ENCODE data around the gene BPGM. TPM values are rescaled to one million over a fixed set of nuclear protein-coding genes. Genes with fewer than 3 reads are reported as not detected.

BPGM gene
- total RNA-seq, 3 donors from 2014 or later (not counting 1 experiment from before 2014, with no cell fraction given): 30.0 to 39.1 (median 31.4) TPM

GRCh38 chr7:134629445-134629844, 17.2 kb upstream of the BPGM start:
- Histone ChIP-seq H3K4me3 (ENCODE audit: low read length) (no peak overlapping the region), H3K36me3 (ENCODE audit: control insufficient read depth, insufficient read depth, low read length) (no peaks in the 10 kb centered on the region), H3K27me3 (ENCODE audit: control insufficient read depth, insufficient read depth, low read length) (peaks cover 9% of the 10 kb centered on the region), H3K27ac (ENCODE audit: low read length) (no peak overlapping the region), H3K9me3 (ENCODE audit: control insufficient read depth, insufficient read depth, low read length) (no peaks in the 10 kb centered on the region), H3K4me1 (ENCODE audit: control insufficient read depth, insufficient read depth, low read length) (no peaks in the 10 kb centered on the region)
- DNase-seq (no peak), ATAC-seq (no peak)
- H3K36me3 Mint-ChIP-seq: no peaks in the 10 kb centered on the region
- H3K4me3 Mint-ChIP-seq: no peak overlapping the region
- H3K4me1 Mint-ChIP-seq: peaks cover 0 to 5% of the 10 kb centered on the region in 2 donors
- TF ChIP-seq, protein P1, sequence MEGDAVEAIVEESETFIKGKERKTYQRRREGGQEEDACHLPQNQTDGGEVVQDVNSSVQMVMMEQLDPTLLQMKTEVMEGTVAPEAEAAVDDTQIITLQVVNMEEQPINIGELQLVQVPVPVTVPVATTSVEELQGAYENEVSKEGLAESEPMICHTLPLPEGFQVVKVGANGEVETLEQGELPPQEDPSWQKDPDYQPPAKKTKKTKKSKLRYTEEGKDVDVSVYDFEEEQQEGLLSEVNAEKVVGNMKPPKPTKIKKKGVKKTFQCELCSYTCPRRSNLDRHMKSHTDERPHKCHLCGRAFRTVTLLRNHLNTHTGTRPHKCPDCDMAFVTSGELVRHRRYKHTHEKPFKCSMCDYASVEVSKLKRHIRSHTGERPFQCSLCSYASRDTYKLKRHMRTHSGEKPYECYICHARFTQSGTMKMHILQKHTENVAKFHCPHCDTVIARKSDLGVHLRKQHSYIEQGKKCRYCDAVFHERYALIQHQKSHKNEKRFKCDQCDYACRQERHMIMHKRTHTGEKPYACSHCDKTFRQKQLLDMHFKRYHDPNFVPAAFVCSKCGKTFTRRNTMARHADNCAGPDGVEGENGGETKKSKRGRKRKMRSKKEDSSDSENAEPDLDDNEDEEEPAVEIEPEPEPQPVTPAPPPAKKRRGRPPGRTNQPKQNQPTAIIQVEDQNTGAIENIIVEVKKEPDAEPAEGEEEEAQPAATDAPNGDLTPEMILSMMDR (IDR thresholded peaks at IDR 0.05): no peak
- no peaks in the 10 kb centered on the region for H3K9me3 Mint-ChIP-seq
- intact Hi-C loops (cut with micrococcal nuclease): no loop called here
- no peak overlapping the region for H3K27ac Mint-ChIP-seq
- H3K27me3 Mint-ChIP-seq (ENCODE audit: low read depth in 2 of 2): peaks cover 19 to 54% of the 10 kb centered on the region in 2 donors

GRCh38 chr7:134630237-134630636, 16.4 kb upstream of the BPGM start:
- peaks cover 16 to 46% of the 10 kb centered on the region in 2 donors for H3K27me3 Mint-ChIP-seq (ENCODE audit: low read depth in 2 of 2)

GRCh38 chr7:134630893-134631292, 15.8 kb upstream of the BPGM start:
- DNase-seq (no peak), ATAC-seq (no peak)
- Histone ChIP-seq H3K9me3 (ENCODE audit: control insufficient read depth, insufficient read depth, low read length) (no peaks in the 10 kb centered on the region), H3K27me3 (ENCODE audit: control insufficient read depth, insufficient read depth, low read length) (peaks cover 3% of the 10 kb centered on the region), H3K4me1 (ENCODE audit: control insufficient read depth, insufficient read depth, low read length) (no peaks in the 10 kb centered on the region), H3K36me3 (ENCODE audit: control insufficient read depth, insufficient read depth, low read length) (no peaks in the 10 kb centered on the region), H3K4me3 (ENCODE audit: low read length) (no peak overlapping the region), H3K27ac (ENCODE audit: low read length) (no peak overlapping the region)
- intact Hi-C loops (cut with micrococcal nuclease): loop anchor here (5.0 kb wide), 2 partner anchors 36 to 541 kb away; partner anchors contain the start of gene CYREN
- peaks cover 9 to 10% of the 10 kb centered on the region in 2 donors for H3K4me1 Mint-ChIP-seq
- H3K27me3 Mint-ChIP-seq (ENCODE audit: low read depth in 2 of 2): peaks cover 16 to 43% of the 10 kb centered on the region in 2 donors
- H3K36me3 Mint-ChIP-seq: no peaks in the 10 kb centered on the region
- H3K27ac Mint-ChIP-seq: no peak overlapping the region
- no peak overlapping the region for H3K4me3 Mint-ChIP-seq
- TF ChIP-seq, protein P1 (IDR thresholded peaks at IDR 0.05): no peak
- no peaks in the 10 kb centered on the region for H3K9me3 Mint-ChIP-seq

More at GRCh38 chr7:134630237-134630636, 16.4 kb upstream of the BPGM start:
- no peak overlapping the region for H3K4me3 Mint-ChIP-seq
- no peak overlapping the region for H3K4me3 ChIP-seq (ENCODE audit: low read length)
- no peak overlapping the region for H3K27ac ChIP-seq (ENCODE audit: low read length)
- no peaks in the 10 kb centered on the region for H3K36me3 ChIP-seq (ENCODE audit: control insufficient read depth, insufficient read depth, low read length)
- no peaks in the 10 kb centered on the region for H3K9me3 Mint-ChIP-seq
- intact Hi-C loops (cut with micrococcal nuclease): loop anchor here (5.0 kb wide), 2 partner anchors 37 to 542 kb away; partner anchors contain the start of gene CYREN
- peaks cover 6% of the 10 kb centered on the region for H3K27me3 ChIP-seq (ENCODE audit: control insufficient read depth, insufficient read depth, low read length)
- DNase-seq: no peak
- peaks cover 2 to 5% of the 10 kb centered on the region in 2 donors for H3K4me1 Mint-ChIP-seq
- no peak overlapping the region for H3K27ac Mint-ChIP-seq
- WGBS (ENCODE audit: insufficient coverage): no CpG with 5 or more reads among the region's 1 CpG
- H3K9me3 ChIP-seq (ENCODE audit: control insufficient read depth, insufficient read depth, low read length): no peaks in the 10 kb centered on the region
- ATAC-seq: no peak
- H3K4me1 ChIP-seq (ENCODE audit: control insufficient read depth, insufficient read depth, low read length): no peaks in the 10 kb centered on the region
- H3K36me3 Mint-ChIP-seq: no peaks in the 10 kb centered on the region
- TF ChIP-seq, protein P1 (IDR thresholded peaks at IDR 0.05): no peak

DNA sequence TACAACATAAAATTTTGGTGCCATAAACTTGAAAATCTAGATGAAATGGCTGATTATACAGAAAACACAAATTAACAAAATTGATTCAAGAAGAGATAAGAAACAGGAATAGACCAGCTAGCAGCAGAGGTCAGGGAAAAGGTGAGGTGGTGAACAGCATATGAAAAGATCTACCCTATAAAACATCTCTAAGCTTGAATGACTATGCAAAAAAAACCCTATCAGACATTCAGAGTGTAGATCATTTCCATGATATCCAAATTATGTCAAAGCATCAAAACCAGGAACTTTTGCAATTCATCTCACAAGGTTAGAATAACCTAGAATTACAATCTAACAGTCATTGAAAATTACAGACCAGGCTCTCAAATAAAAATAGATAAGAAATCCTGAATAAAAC, 14.6 kb upstream of the BPGM start:
- ATAC-seq: no peak

More for the DNA sequence above, 14.6 kb upstream of the BPGM start:
- intact Hi-C loops (cut with micrococcal nuclease): loop anchor here (2.0 to 5.0 kb wide), 3 partner anchors 35 to 540 kb away; partner anchors contain the start of gene CYREN
- no peak overlapping the region for H3K4me3 ChIP-seq (ENCODE audit: low read length)
- Mint-ChIP-seq H3K27me3 (ENCODE audit: low read depth in 2 of 2) (peaks cover 15 to 41% of the 10 kb centered on the region in 2 donors), H3K9me3 (no peaks in the 10 kb centered on the region), H3K4me1 (peaks cover 16 to 17% of the 10 kb centered on the region in 2 donors), H3K36me3 (no peaks in the 10 kb centered on the region), H3K4me3 (no peak overlapping the region), H3K27ac (no peak overlapping the region)
- DNase-seq: no peak
- H3K27ac ChIP-seq (ENCODE audit: low read length): no peak overlapping the region
- H3K27me3 ChIP-seq (ENCODE audit: control insufficient read depth, insufficient read depth, low read length): peaks cover 3% of the 10 kb centered on the region
- no peaks in the 10 kb centered on the region for H3K36me3 ChIP-seq (ENCODE audit: control insufficient read depth, insufficient read depth, low read length)
- H3K4me1 ChIP-seq (ENCODE audit: control insufficient read depth, insufficient read depth, low read length): no peaks in the 10 kb centered on the region
- no peaks in the 10 kb centered on the region for H3K9me3 ChIP-seq (ENCODE audit: control insufficient read depth, insufficient read depth, low read length)
- TF ChIP-seq, protein P1 (IDR thresholded peaks at IDR 0.05): no peak

Measured in natural killer cell (primary cell).